Fibroblast of upper back skin (primary cell): ENCODE results near the gene TBRG4.

Experiments used
- DNase-seq: peaks from one replicate; pipeline ENCODE4 v3.0.0-alpha.2; 2013

The TBRG4 gene

DNA sequence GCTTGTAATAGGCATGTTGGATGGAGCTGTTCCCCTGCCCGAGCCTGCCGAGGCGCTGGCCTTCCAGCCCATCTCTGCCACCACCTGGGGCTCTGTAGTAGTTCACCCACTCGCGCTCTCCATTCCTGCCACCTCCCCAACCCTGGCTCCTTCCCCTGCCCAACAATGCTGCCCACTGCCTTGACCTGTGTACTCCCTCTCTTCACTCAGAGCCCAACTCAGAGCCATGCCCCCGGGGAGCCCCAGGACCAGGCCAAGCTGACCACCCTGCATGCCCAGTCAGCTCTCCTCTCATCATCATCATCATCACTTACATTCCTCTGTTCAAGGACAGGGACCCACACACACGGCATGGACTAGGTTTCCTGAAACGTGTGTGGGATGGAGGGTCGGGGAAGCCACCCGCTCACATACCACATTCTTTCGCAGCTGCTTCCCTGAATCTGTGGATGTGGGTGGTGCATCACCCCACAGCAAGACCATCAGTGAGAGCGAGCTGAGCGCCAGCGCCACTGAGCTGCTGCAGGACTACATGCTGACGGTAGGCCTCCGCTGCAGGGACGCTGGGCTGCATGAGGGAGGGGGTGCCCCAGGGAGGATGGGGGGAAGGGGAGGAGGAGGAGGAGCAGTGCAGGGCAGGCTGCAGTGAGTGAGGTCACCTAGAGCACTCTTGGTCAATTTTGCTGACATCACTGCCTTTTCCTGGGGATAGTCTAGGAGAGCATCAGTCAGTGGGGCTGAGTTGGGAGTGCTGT, 38.3 kb downstream of the TBRG4 start:
- no peak for DNase-seq

DNA sequence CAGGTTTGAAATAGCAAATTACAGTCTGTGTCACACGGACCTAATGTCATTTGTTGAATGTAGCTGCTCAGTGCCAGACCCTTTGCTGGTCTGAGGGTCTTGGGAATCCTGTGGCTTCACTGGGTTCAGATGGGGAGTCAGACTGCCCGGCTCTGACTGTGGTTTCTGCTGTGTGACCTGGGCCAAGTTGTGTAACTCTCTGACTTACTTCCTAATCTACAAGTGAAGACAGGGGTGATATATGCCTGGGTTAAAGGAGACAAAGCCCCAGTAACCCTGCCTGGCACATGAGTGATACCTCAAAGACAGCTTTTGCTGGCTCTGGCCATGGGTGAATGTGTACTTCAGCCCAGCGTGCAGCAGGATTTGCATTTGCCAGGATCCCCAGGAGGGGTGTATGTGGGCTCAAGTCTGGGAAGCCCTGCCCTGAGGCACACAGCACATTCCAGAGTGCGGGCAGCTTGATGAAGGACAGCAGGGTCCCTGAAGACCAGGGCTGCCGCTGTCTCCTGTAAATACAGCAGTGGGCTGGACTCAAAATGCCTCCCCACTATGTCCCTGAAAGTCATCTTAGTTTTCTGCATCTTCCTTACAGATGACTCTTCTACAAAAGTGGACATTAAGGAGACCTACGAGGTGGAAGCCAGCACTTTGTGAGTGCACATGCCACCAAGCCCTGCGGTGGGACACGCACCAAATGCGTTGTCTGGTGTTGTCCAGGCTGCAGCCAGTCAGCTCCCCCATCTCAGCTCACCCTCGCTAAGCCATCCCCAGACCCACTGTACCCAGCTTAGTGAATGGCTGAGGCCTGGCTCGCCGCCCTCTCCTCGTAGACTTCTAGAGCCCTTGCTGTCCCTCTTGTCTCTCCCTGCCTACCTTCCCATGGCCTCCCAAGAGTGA, 39.1 kb downstream of the TBRG4 start:
- no peak for DNase-seq

DNA sequence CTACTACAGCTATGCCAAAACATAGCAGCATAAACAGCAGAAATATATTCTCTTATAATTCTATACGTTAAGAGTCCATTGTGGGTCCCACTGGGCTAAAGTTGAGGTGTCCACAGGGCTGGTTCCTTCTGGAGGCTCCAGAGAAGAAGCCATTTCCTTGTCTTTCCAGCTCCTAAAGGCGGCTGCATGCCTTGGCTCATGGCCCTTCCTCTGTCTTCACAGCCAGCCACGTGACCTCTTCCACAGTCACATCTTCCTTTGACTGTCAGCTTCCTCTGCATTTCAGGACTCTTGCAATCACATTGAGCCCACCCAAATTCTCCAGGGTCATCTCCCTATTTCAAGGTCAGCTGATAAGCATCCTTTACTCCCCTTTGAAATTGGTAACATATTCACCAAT, 40.0 kb downstream of the TBRG4 start:
- DNase-seq: no peak

DNA sequence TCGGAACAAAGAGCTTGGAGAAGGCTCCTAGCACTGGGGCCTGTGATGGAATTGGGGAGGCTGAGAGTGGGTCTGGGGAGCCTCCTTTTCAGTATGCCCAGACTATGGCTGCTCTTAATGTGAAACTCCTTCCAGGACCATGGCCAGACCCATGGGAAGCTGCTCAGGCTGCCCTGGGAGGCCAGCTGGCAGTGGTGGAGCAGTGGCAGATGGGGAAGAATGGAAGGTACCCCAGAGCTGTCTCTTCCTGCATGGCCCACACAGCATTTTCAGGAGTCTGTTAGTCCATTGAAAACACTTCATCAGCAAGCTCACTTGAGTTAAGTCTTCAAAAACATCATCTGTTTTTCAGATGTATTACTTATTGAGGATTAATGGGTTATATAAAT, 41.2 kb downstream of the TBRG4 start:
- no peak for DNase-seq

DNA sequence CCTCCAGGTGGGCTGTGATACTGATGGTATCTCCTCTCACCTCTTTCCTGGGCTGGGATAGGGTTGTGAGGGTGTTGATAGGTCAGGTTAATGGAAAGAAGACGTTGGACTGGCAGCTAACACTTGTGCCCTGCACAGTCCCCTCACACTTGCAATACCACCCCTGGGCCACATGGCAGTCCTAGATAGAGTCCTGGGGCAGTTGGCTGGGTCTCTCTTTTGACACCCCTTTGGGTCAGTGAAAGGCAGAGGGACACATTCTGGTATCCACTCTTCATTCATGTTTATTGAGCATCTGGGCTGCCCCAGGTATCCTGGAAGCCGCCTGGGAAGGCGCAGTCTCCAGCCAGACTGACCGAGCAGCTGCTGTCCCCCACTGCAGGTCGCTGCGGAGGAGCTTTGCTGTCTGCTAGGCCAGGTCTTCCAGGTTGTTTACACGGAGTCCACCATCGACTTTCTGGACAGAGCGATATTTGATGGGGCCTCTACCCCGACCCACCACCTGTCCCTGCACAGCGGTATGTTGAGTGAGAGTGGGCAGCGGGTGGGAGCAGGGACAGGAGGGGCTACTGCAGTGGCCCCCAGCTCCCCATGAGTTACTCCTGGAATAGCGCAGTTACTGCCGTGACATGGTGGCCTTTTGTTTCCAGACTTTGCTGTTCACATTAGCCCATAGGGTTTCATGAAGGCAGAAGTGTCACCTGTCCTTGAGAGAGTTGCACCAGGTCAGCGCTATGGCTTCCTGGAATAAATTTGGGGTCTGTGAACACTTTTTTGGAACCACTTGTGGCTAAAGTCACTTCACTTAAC, 41.8 kb downstream of the TBRG4 start:
- DNase-seq: no peak

DNA sequence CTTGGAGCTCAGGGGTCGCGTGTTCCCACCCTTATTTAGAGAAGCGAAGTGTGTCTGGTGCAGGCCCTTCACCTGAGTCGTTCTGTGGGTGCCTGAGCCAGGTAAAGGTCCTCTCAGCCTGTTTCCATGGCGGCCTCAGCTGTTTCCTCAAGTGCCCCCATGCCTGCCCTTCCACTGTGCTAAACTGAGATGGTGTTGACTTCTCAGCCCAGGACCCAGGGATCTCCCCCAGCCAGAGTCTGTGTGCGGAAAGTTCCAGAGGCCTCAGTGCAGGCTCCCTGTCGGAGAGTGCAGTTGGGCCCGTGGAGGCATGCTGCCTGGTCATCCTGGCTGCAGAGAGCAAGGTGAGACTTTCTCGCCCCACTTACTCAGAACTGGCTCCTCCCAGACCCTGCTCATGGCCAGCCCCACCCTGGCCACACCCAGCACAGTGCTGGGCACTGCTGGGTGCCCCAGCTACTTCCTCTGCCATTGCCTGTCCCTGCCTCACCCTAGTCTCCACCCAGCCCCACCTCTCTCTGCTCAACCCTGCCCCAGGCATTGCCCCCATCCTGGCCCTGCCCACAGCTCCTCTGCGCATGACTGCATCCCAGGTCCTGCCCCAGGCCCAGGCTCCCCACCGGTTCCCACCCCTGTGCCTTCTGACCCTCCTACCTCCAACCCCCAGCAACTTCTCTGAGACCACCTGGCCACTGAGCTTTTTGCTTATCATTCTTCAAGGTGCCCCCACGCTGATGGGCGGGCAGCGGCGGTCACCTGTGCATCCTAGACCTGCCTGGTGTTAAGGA, 43.1 kb downstream of the TBRG4 start:
- DNase-seq: no peak

DNA sequence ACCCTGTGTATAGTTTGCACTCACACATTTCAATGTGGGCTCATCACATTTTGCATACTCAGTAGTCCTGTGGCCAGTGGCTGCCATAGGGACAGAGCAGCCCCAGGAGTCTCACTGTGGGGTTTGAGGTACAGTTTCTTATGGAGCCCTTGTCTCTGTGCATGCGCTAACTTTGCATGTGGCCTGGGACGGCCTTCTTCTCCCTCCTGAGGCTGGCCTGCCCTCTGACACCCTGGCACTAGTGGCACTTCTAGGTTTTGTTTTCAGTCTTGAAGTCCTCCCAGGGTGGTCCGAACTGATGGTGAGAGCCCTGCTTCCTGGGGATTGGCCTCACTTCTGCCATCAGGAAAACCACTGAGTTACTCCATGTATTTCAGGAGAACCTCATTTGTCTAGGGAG, 43.9 kb downstream of the TBRG4 start:
- no peak for DNase-seq

DNA sequence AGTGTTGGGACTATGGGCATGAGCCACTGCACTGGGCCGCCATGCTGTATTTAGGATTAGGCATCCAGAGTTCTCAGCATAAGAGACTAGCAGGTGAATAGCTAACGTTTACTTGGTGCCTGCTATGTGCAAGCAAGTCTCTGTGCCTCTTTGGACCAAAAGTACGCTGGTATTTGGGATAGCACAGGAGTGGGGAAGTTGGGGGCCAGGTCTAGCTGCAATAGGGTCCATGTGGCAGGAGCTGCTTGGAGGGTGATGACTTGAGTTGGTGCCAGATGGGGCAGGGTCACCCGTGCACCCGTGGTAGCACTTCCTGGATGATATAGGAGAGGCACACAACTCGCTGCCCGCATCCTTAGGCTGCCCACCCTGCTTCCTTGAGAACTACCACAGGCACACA, 45.1 kb downstream of the TBRG4 start:
- DNase-seq: no peak

DNA sequence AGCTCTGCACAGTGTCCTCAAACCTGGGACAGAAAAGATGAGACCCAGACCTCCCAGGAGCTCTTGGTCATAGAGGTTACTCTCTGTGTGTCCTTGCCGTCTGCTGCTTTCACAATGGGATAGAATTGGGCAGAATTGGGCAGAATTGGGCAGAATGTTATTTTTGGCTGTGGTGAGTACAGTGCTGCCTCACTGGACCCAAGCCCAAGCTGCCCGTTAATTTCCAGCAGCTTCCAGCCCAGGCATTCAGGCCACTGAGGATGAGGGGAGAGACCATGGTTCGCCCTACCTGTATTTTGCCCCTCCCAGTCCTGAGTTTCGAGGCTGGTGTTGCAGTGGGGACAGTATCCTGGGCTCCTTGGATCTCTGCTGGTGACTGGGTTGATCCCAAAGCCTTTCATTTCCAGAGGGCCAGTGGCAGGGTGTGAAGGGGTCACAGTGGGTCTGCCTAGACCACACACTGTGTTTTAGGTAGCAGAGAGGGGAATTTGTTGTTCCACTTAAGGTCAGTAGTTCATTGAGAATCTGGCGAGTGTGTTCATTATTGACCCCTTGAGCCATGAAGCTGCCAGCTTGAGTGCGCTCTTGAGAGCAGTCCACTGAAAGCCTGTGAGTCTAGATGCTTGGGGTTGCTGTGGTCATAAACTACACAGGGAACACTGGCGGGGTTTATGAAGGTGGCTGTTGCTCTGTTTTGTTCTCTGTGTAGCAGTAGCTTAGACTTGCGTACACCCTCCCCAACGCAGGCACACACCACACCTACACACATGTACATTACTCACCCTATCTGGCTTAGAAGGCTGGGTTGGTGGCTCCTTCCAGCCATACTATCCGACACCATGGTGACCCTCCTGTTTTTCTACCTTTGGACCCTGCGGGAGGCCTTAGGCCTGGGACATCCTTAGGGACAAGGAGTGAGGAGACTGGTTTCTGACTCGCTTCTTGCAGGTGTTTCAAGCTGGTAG, 46.2 kb downstream of the TBRG4 start:
- no peak for DNase-seq

DNA sequence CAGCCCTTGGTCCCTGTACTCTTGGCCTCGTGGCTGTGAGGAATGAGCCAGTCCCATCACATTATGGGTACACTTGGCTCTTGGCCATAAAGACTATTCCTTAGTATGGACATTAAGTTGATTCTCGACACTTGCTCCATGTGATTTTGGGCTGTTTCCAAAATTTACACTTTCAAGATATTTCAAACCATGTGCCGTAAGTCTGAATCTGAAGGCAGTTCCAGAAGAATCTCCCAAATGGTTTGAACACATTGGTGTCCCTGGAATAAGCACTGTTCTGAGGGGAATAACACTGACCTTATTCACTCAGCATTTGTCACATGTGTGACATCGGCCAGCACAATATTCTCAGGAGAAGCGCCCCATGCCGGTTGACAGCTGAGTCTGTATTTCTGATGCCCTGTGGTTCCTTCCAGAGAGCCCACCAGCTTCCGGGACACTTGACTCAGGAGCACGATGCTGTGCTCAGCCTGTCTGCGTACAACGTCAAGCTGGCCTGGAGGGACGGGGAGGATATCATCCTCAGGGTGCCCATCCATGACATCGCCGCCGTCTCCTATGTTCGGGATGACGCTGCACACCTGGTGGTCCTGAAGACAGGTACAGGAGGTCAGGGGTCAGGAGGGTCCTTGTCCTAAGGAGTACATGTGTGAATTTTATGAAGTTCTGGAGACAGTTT, 47.3 kb downstream of the TBRG4 start:
- no peak for DNase-seq

DNA sequence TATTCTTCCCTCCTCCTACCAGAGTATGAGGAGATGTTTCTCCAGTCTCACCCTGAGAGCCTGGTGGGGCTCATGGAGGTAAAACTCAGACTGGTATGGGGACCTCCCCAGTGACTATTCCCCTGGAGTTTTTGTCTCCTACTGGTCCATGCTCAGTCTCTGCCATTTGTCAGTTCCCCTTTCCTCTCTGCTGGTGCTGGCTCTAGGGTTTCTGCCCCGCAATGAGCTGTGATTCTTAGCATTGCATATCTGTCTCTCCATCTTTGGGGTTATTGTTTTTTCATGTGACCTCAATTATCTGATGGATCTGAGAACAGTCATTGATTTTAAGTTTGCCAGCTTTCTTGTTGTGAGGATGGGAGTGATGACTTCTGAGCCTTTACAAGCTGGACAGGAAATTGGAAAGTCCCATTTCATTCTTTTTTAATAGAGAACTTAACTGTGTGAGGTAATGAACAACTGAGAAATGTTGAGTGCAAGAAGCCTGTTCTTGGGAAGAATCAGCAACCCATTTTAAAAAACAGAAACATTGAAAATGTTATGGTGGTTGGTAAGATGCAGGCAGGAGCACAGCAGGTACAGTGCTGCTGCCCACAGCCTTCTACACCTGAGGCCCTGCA, 49.6 kb downstream of the TBRG4 start:
- no peak for DNase-seq

DNA sequence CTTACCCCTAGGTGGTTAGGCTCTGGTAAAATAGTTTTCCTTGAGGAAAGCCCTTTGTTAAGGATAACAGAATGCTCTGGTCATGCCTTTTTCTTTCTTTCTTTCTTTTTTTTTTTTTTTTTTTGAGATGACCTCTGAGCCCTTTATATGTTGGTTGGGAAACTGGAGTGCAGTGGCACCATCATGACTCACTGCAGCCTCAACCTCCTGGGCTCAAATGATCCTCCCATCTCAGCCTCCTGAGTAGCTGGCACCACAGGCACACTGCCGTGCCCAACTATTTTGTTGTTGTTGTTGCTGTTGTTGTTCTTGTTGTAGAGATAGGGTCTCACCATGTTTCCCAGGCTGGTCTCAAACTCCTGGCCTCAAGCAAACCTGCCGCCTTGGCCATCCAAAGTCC, 50.1 kb downstream of the TBRG4 start:
- DNase-seq: no peak

DNA sequence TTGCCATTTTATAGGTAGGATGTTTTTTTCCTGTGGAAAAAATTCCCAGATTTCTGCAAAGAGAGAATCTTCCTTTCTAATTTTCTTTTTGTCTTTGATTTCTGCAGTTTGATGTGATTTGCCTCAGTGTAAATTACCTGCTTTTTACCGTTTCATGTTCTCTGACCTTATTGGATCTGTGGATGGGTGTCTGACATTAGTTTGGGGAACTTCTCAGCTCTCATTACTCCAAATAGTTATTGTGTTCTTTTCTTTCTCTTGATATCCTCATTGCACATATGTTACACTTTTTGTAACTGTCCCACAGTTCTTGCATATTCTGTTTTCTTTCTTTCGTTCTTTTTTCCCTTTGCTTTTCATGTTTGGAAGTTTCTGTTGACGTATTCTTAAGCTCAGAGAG, 51.2 kb downstream of the TBRG4 start:
- DNase-seq: no peak

DNA sequence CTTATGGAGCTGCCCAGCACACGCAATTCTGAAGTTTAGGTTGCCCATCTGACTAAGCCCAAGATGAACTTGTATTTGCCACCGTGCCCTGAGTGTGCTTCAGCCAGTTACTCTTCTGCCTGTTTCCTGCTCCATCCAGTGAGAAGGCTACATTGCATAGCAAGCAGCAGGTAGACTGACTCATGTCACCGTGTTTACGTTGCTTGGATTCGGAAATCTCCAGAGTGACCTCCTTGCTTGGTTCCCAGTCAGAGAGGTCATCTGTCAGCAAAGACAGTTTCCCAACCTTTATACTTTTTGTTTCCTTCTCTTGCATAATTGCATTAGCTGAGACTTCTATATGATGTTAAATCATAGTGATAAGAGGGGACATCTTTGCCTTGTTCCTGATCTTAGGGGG, 53.6 kb downstream of the TBRG4 start:
- no peak for DNase-seq

DNA sequence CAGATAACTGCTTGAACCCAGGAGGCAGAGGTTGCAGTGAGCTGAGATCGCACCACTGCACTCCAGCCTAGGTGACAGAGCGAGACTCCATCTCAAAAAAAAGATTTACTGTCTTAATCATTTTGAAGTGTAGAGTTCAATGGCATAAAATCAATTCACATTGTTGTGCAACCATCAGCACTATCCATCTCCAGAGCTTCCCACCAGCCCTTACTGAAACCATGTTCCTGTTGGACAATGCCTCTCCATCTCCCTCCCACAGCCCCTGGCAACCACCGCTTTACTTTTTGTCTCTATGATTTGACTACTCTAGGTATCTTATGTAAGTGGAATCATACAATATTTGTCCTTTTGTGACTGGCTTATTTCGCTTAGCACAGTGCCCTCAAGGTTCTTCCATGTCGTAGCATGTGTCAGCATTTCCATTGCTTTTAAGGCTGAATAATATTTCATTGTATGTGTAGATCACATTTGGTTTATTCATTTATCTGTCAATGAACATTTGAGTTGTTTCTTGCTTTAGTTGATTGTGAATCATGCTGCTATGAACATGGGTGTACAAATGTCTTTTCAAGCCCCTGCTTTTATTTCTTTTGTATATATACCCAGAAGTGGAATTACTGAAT, 55.8 kb downstream of the TBRG4 start:
- DNase-seq: no peak

DNA sequence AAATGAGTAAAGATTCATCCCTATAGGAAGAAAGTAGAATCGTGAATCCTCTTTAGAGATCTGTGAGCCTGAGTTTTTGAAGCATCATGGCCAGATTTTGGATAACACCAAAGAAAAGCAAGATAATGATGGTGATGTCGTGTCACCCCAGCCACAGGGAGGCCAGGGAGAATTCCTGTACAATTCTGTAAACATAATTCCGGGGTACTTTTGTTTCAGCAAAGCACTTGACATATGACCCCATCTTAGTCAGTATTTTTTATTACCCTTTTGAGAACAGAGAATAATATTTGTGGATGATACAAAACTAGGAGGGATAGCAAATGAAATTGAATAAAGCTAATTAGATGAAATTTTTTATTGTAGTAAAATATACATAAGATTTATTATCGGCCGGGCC, 56.5 kb downstream of the TBRG4 start:
- DNase-seq: no peak

DNA sequence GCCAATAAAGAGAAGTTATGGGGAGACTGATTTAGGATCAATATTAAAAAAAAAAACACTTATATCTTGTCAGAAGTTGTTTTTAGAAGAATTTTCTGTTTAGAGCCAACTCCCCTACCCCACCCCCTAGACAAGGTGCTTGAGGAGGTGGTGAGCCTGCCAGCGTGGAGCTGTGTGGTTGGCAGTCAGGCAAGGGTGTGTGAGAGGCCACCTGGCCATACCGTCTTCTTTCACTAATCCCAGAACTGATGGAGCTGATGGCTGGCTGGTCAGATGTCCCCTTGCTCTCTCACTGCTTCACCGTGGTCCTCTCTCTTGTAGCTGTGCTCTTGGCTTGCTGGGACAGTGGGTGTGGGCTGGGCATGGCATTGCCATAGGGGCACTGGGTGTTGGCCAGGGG, 57.1 kb downstream of the TBRG4 start:
- DNase-seq: no peak

DNA sequence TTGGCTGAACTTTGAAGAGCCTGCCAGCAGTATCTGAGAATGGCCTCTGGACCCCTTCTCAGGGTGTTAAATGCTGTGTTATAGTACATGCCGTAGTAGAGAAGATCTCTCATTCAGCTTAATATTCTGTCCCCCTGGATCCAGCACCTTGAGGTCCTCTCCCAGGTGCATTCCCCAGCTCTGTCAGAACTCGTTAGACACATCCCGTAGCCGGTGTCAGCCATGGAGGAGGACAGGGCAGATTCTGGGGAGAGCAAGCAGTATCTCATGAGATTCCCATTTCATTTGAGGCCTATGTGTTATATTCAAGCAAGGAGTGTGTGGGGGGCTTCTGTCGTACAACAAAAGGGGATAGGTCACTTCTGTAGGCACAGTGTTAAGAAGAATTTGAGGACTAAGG, 57.6 kb downstream of the TBRG4 start:
- no peak for DNase-seq

DNA sequence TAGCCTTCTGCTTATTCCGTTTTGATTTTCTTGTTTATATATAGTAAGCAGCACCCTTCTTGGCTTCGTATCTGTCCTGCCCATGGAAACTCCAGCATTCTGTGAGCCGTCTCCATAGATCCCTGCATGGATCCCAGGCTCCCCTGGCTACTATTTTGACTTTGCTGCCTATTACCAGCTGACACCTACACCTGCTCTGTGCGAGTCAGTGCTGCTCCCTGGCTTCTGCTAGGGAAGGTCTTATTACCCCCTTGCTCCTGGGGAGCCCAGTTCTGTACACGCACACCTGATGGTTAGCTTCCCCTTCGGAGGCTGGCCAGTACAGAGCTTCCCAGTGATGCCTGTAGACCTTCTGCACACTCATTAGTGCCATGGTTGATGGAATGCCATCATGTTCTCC, 58.1 kb downstream of the TBRG4 start:
- no peak for DNase-seq

DNA sequence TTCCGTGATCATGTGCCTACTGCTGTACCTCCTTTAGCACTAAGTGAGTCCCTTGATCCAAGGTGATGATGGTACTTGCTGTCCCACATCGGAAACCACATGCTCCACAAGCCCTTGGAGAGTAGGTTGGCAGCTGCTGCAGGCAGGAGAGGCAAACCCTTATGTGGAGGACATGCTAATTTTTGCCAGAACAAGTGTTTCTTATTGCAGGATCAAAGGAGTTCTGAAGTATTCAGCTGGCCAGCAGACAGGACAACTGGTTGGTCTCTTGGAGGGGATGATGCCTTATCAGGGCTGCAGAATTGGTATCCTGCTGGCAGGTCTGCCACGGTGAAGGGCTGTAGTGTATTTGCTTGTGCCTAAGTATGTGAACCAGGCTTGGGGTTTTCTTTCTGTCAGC, 59.5 kb downstream of the TBRG4 start:
- no peak for DNase-seq
